GM12878 (cell line): ENCODE measurements around the gene HNRNPR. TPM values are rescaled to one million over a fixed set of nuclear protein-coding genes. Genes with fewer than 3 reads are reported as not detected.

Experiments
- CBFB ChIP-seq: IDR thresholded peaks from 2 replicates; pipeline ENCODE4 v1.6.1; 2016; ENCODE audit warnings: antibody characterized with exemption, low read depth
- E2F4 ChIP-seq: IDR thresholded peaks from 2 replicates; pipeline ENCODE4 v1.6.1; 2012; ENCODE audit warnings: low read depth, low read length, improper control_type of control experiment
- ETV6 ChIP-seq, 2 experiments: fragments of 450-650 bp in 1 of 2; IDR thresholded peaks in 1 of 2; conservative IDR thresholded peaks in 1 of 2; 2 replicates each; pipeline ENCODE4 v1.6.1; 2014; ENCODE audit warnings: antibody characterized with exemption in 1 of 2, borderline replicate concordance in 1 of 2, low read depth in 1 of 2, mild to moderate bottlenecking in 1 of 2, moderate library complexity in 1 of 2
- FOXK2 ChIP-seq: fragments of 450-650 bp; IDR thresholded peaks from 2 replicates; pipeline ENCODE4 v1.6.1; 2017; ENCODE audit warnings: mild to moderate bottlenecking, moderate library complexity
- IKZF1 ChIP-seq: fragments of 450-650 bp; conservative IDR thresholded peaks from 2 replicates; pipeline ENCODE4 v1.6.1; 2017; ENCODE audit warnings: antibody characterized with exemption, mild to moderate bottlenecking
- KDM1A ChIP-seq: fragments of 200-600 bp; sonication (generic); IDR thresholded peaks from 2 replicates; pipeline ENCODE4 v1.6.1; 2016; ENCODE audit warnings: borderline replicate concordance
- LARP7 ChIP-seq: fragments of 450-650 bp; IDR thresholded peaks from 2 replicates; pipeline ENCODE4 v1.6.1; 2017; ENCODE audit warnings: mild to moderate bottlenecking
- MLLT1 ChIP-seq: fragments of 450-650 bp; IDR thresholded peaks from 2 replicates; pipeline ENCODE4 v1.6.1; 2016; ENCODE audit warnings: mild to moderate bottlenecking
- MTA3 ChIP-seq: IDR thresholded peaks from 2 replicates; pipeline ENCODE4 v1.6.1; 2012; ENCODE audit warnings: low read length, inconsistent platforms, borderline replicate concordance
- MXI1 ChIP-seq: fragments of 150-350 bp; IDR thresholded peaks from 2 replicates; pipeline ENCODE4 v1.6.1; 2011; ENCODE audit warnings: low read depth, mild to moderate bottlenecking, inconsistent platforms, low read length, improper control_type of control experiment
- NBN ChIP-seq: fragments of 450-650 bp; IDR thresholded peaks from 2 replicates; pipeline ENCODE4 v1.6.1; 2016
- NFYA ChIP-seq: IDR thresholded peaks from 2 replicates; pipeline ENCODE4 v1.6.1; 2011; ENCODE audit warnings: low read depth, mild to moderate bottlenecking, low read length, improper control_type of control experiment, borderline replicate concordance
- RBBP5 ChIP-seq: fragments of 200-600 bp; sonication (generic); conservative IDR thresholded peaks from 2 replicates; pipeline ENCODE4 v1.6.1; 2016
- RCOR1 ChIP-seq: conservative IDR thresholded peaks from 2 replicates; pipeline ENCODE4 v1.6.1; 2012; ENCODE audit warnings: low read depth, low read length, improper control_type of control experiment
- RFX5 ChIP-seq: IDR thresholded peaks from 2 replicates; pipeline ENCODE4 v1.6.1; 2011; ENCODE audit warnings: low read depth, low read length, improper control_type of control experiment
- SIN3A ChIP-seq: IDR thresholded peaks from 2 replicates; pipeline ENCODE4 v1.6.1; 2012; ENCODE audit warnings: low read depth, low read length, improper control_type of control experiment
- SMARCA5 ChIP-seq: fragments of 450-650 bp; IDR thresholded peaks from 2 replicates; pipeline ENCODE4 v1.6.1; 2017; ENCODE audit warnings: mild to moderate bottlenecking
- SREBF1 ChIP-seq: IDR thresholded peaks from 2 replicates; pipeline ENCODE4 v1.6.1; 2012; ENCODE audit warnings: mild to moderate bottlenecking, low read length
- STAT1 ChIP-seq: fragments of 450-650 bp; conservative IDR thresholded peaks from 2 replicates; pipeline ENCODE4 v1.6.1; 2014; ENCODE audit warnings: antibody characterized with exemption, mild to moderate bottlenecking
- TCF12 ChIP-seq: IDR thresholded peaks from 2 replicates; pipeline ENCODE4 v1.6.1; 2011; ENCODE audit warnings: low read depth, mild to moderate bottlenecking, low read length
- ZBTB11 ChIP-seq: fragments of 450-650 bp; formaldehyde crosslinking; IDR thresholded peaks from 2 replicates; pipeline ENCODE4 v1.5.0; 2022; ENCODE audit warnings: mild to moderate bottlenecking, missing genetic modification characterization
- ZBTB33 ChIP-seq: fragments of 450-650 bp; IDR thresholded peaks from 2 replicates; pipeline ENCODE4 v1.6.1; 2017; ENCODE audit warnings: mild to moderate bottlenecking
- ZNF274 ChIP-seq: IDR thresholded peaks from one replicate; pipeline ENCODE4 v1.8.0; 2011; ENCODE audit not compliant: insufficient read length, insufficient read depth
- ZNF384 ChIP-seq: IDR thresholded peaks from 2 replicates; pipeline ENCODE4 v1.6.1; 2012; ENCODE audit warnings: low read depth, mild to moderate bottlenecking, low read length, improper control_type of control experiment, borderline replicate concordance
- polyA plus RNA-seq, 11 experiments: library from polyadenylated mRNA; depleted of rRNA in 4 of 11; unstranded in 6 of 11; stranded (reverse) in 5 of 11; fragments of >200 nt; fragmentation: Nextera tagmentation in 4 of 11; fragmentation: Illumina TruSeq in 1 of 11; extraction: Ambion mirVana in 4 of 11; extraction: Trizol in 1 of 11; gene quantifications; 1 replicate in 1 of 11; 2 replicates in 10 of 11; pipeline versions ENCODE4 v1.2.1 to v1.2.3, GENCODE V29; 2011 to 2016; ENCODE audit warnings: inconsistent platforms in 2 of 11, missing spikeins in 2 of 11, low read depth in 1 of 11
- total RNA-seq, 4 experiments: library from RNA; depleted of rRNA in 3 of 4; stranded (reverse); fragments of >200 nt in 3 of 4; fragmentation: Illumina TruSeq in 1 of 4; extraction: Trizol in 1 of 4; gene quantifications; 2 replicates each; pipeline versions ENCODE4 v1.2.1 to v1.2.3, GENCODE V29; 2013 to 2021

The HNRNPR gene
- total and polyA plus RNA-seq, 10 of the 15 experiments (the other 5 are each of a cell fraction or from before 2014, with no cell fraction given), result 80.5 to 280 (median 218) TPM

GRCh38 chr1:23367791-23368561 lies 23.9 kb upstream of the HNRNPR start (continued):
- TF ChIP-seq SMARCA5 (0 out of 2 replicates have a peak, but pooled peaks have one; percentile 63), ZNF274 (no peak), ZBTB11 (CRISPR knock-in tag) (no peak), STAT1 (no peak), TCF12 (no peak), E2F4 (no peak), NFYA (peak; percentile 34; the same call in 1 of the 2 replicates), RBBP5 (no peak), SREBF1 (peak; percentile 32; the same call in 1 of the 2 replicates), ZBTB33 (no peak), RFX5 (peak; percentile 61; the same call in 1 of the 2 replicates), MLLT1 (0 out of 2 replicates have a peak, but pooled peaks have one; percentile 23), MXI1 (peak; percentile 31), KDM1A (no peak), FOXK2 (no peak), NBN (no peak), ETV6 (conservative IDR thresholded peaks at IDR 0.05 in 1 of 2, IDR thresholded peaks at IDR 0.05 in 1 of 2; ENCODE audit: borderline replicate concordance in 1 of 2, low read depth in 1 of 2) (no peak), ZNF384 (no peak), SIN3A (no peak), IKZF1 (peak; percentile 86; the same call in 1 of the 2 replicates), RCOR1 (no peak), LARP7 (peak; percentile 66; the same call in 1 of the 2 replicates), CBFB (0 out of 2 replicates have a peak, but pooled peaks have one; percentile 51), MTA3 (no peak)
